Panc1 (cell line): ENCODE data around the gene POLE3. TPM values are rescaled to one million over a fixed set of nuclear protein-coding genes. Genes with fewer than 3 reads are reported as not detected.
"Not testable (repeated sequence)": the region's sequence is repeated elsewhere in the genome, so short reads cannot be mapped to it uniquely, and the experiment has no call there.

Source experiments
- ATAC-seq: fragments of 200-7000 bp; cut with Tn5 transposase; 2 replicates; pipeline ENCODE4 v1.9.1; 2020; ENCODE audit warnings: mild to moderate bottlenecking, moderate library complexity
- BruUV-seq: library from RNA; stranded (reverse); fragments of 400-500 nt; replicated peaks from 2 replicates; lab custom pipeline; 2021; lab: Mats Ljungman, UMichigan
- CTCF ChIA-PET: fragments of 300-600 bp; sonication (Branson Sonifier 250); formaldehyde crosslinking; loops from one replicate; lab custom pipeline; 2022; ENCODE audit warnings: antibody characterized with exemption; lab: Charles Lee
- POLR2A ChIA-PET: fragments of 300-600 bp; sonication (Branson Sonifier 250); formaldehyde crosslinking; loops from one replicate; lab custom pipeline; 2022; ENCODE audit warnings: antibody characterized with exemption; lab: Charles Lee
- DNase-seq: peaks from one replicate; pipeline ENCODE4 v3.0.0-alpha.2; 2010; ENCODE audit warnings: low read depth, low spot score
- H3K27ac ChIP-seq: 2 replicates; pipeline ENCODE4 v1.5.1; 2011; ENCODE audit warnings: mild to moderate bottlenecking, low read length, inconsistent platforms
- H3K27me3 ChIP-seq: fragments of 200-500 bp; sonication (Bioruptor generic); 2 replicates; pipeline ENCODE4 v1.6.0; 2014; ENCODE audit warnings: low read length, inconsistent platforms; ENCODE audit not compliant: control insufficient read depth, insufficient read depth
- H3K36me3 ChIP-seq: fragments of 200-500 bp; sonication (Bioruptor generic); 2 replicates; pipeline ENCODE4 v1.5.1; 2014; ENCODE audit warnings: inconsistent platforms, mild to moderate bottlenecking, low read length, moderate library complexity; ENCODE audit not compliant: control insufficient read depth, insufficient read depth
- H3K4me1 ChIP-seq: 2 replicates; pipeline ENCODE4 v1.5.1; 2011; ENCODE audit warnings: inconsistent platforms, mild to moderate bottlenecking, low read length, moderate library complexity; ENCODE audit not compliant: control insufficient read depth, insufficient read depth
- H3K4me3 ChIP-seq, 2 experiments: 2 replicates each; pipeline ENCODE4 v1.5.1; 2011 to 2012; ENCODE audit warnings: low read depth in 2 of 2, low read length in 2 of 2, mild to moderate bottlenecking in 2 of 2, inconsistent platforms in 1 of 2, moderate library complexity in 1 of 2
- H3K9me3 ChIP-seq: fragments of 200-500 bp; sonication (Bioruptor generic); 2 replicates; pipeline ENCODE4 v1.5.1; 2014; ENCODE audit warnings: low read depth, mild to moderate bottlenecking, inconsistent platforms, low read length, moderate library complexity; ENCODE audit not compliant: control insufficient read depth, insufficient read depth
- POLR2AphosphoS5 ChIP-seq: IDR thresholded peaks from 2 replicates; pipeline ENCODE4 v1.6.1; 2012; ENCODE audit warnings: mild to moderate bottlenecking, low read depth, low read length, moderate library complexity
- SIN3A ChIP-seq: IDR thresholded peaks from 2 replicates; pipeline ENCODE4 v1.6.1; 2012; ENCODE audit warnings: low read depth, mild to moderate bottlenecking, low read length, moderate library complexity, borderline replicate concordance; ENCODE audit not compliant: insufficient read depth
- TCF7L2 ChIP-seq: IDR thresholded peaks from 2 replicates; pipeline ENCODE4 v1.6.1; 2011; ENCODE audit warnings: mild to moderate bottlenecking, low read depth, low read length, inconsistent platforms
- in situ Hi-C: cut with HindIII; loops from 2 replicates; pipeline ENCODE4 v1.10.0; 2016; ENCODE audit warnings: low sequenced_read_pairs, low pct_unique_long_range_greater_than_20kb
- intact Hi-C: fragments of 100-400 bp; cut with micrococcal nuclease; formaldehyde crosslinking; loops from one replicate; pipeline ENCODE4 v1.10.0; 2022; ENCODE audit not compliant: unreplicated experiment
- total RNA-seq: library from RNA; stranded (reverse); gene quantifications from one replicate; pipeline ENCODE4 v1.2.1, GENCODE V29; 2021; ENCODE audit not compliant: unreplicated experiment
- TF ChIP-seq, protein P1 (sequence below), 2 experiments: IDR thresholded peaks; 2 replicates each; pipeline ENCODE4 v1.6.1; 2011 to 2012; ENCODE audit warnings: low read depth in 2 of 2, control low read depth in 1 of 2, low read length in 1 of 2, mild to moderate bottlenecking in 1 of 2, moderate library complexity in 1 of 2; ENCODE audit not compliant: insufficient read depth in 1 of 2
- TF ChIP-seq, protein P2 (sequence below): fragments of 450-650 bp; IDR thresholded peaks from 2 replicates; pipeline ENCODE4 v1.5.1; 2017; ENCODE audit warnings: mild to moderate bottlenecking

The POLE3 gene
- total RNA-seq, 1 experiment from 2014 or later: 48.5 TPM

DNA sequence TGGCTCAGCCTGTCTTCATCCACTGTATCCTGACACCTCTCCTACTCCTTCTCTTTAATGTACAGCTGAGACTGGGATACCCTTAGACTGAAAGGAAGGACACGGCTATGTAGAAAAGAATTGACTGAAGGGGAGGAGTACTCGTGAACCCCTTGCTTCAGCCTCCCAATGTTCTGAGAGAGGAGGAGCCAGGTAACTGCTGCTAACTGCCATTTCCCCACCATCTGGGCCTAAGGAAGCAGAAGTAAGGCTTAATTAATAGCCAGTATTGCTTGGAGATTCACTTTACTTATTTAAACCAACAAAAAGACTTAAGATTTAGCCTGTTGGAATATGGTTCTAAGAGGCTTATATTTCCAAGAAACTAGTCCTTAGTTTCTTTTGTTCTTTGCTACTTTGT, 34.3 kb upstream of the POLE3 start:
- no peaks in the 10 kb centered on the region for H3K4me1 ChIP-seq
- H3K4me3 ChIP-seq: no peak overlapping the region
- intact Hi-C loops: loop anchor here (5.0 kb wide), 1 partner anchor 213 kb away; no protein-coding TSS in a partner anchor
- ATAC-seq (no peak), DNase-seq (no peak)
- H3K9me3 ChIP-seq: no peaks in the 10 kb centered on the region
- no TSS peak for BruUV-seq
- in situ Hi-C loops: no loop called here
- no peaks in the 10 kb centered on the region for H3K36me3 ChIP-seq
- ChIA-PET CTCF (interaction anchor here (0.7 to 2.4 kb wide), 2 partner anchors 160 to 211 kb away, joined by 5 to 10 read pairs; no protein-coding TSS in a partner anchor), POLR2A (no interaction called here)
- H3K27me3 ChIP-seq: no peaks in the 10 kb centered on the region
- TF ChIP-seq, protein P1, sequence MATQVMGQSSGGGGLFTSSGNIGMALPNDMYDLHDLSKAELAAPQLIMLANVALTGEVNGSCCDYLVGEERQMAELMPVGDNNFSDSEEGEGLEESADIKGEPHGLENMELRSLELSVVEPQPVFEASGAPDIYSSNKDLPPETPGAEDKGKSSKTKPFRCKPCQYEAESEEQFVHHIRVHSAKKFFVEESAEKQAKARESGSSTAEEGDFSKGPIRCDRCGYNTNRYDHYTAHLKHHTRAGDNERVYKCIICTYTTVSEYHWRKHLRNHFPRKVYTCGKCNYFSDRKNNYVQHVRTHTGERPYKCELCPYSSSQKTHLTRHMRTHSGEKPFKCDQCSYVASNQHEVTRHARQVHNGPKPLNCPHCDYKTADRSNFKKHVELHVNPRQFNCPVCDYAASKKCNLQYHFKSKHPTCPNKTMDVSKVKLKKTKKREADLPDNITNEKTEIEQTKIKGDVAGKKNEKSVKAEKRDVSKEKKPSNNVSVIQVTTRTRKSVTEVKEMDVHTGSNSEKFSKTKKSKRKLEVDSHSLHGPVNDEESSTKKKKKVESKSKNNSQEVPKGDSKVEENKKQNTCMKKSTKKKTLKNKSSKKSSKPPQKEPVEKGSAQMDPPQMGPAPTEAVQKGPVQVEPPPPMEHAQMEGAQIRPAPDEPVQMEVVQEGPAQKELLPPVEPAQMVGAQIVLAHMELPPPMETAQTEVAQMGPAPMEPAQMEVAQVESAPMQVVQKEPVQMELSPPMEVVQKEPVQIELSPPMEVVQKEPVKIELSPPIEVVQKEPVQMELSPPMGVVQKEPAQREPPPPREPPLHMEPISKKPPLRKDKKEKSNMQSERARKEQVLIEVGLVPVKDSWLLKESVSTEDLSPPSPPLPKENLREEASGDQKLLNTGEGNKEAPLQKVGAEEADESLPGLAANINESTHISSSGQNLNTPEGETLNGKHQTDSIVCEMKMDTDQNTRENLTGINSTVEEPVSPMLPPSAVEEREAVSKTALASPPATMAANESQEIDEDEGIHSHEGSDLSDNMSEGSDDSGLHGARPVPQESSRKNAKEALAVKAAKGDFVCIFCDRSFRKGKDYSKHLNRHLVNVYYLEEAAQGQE (IDR thresholded peaks at IDR 0.05; ENCODE audit: insufficient read depth in 1 of 2, low read depth in 2 of 2, low read length in 1 of 2): no peak
- no peak for TF ChIP-seq SIN3A
- no peak for TF ChIP-seq POLR2AphosphoS5
- TF ChIP-seq TCF7L2: no peak
- TF ChIP-seq, protein P2, sequence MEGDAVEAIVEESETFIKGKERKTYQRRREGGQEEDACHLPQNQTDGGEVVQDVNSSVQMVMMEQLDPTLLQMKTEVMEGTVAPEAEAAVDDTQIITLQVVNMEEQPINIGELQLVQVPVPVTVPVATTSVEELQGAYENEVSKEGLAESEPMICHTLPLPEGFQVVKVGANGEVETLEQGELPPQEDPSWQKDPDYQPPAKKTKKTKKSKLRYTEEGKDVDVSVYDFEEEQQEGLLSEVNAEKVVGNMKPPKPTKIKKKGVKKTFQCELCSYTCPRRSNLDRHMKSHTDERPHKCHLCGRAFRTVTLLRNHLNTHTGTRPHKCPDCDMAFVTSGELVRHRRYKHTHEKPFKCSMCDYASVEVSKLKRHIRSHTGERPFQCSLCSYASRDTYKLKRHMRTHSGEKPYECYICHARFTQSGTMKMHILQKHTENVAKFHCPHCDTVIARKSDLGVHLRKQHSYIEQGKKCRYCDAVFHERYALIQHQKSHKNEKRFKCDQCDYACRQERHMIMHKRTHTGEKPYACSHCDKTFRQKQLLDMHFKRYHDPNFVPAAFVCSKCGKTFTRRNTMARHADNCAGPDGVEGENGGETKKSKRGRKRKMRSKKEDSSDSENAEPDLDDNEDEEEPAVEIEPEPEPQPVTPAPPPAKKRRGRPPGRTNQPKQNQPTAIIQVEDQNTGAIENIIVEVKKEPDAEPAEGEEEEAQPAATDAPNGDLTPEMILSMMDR: no peak
- no peak overlapping the region for H3K27ac ChIP-seq

DNA sequence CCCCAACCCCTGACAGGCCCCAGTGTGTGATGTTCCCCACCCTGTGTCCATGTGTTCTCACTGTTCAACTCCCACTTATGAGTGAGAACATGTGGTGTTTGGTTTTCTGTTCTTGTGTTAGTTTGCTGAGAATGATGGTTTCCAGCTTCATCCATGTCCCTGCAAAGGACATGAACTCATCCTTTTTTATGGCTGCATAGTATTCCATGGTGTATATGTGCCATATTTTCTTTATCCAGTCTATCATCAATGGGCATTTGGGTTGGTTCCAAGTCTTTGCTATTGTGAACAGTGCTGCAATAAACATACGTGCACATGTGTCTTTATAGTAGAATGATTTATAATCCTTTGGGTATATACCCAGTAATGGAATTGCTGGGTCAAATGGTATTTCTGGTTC, 27.2 kb upstream of the POLE3 start:
- POLR2A ChIA-PET, H3K4me3 ChIP-seq, intact Hi-C loops, H3K4me1 ChIP-seq, H3K36me3 ChIP-seq, DNase-seq, in situ Hi-C loops, BruUV-seq, CTCF ChIA-PET, H3K27me3 ChIP-seq, ATAC-seq, H3K9me3 ChIP-seq, H3K27ac ChIP-seq: not testable (repeated sequence)

DNA sequence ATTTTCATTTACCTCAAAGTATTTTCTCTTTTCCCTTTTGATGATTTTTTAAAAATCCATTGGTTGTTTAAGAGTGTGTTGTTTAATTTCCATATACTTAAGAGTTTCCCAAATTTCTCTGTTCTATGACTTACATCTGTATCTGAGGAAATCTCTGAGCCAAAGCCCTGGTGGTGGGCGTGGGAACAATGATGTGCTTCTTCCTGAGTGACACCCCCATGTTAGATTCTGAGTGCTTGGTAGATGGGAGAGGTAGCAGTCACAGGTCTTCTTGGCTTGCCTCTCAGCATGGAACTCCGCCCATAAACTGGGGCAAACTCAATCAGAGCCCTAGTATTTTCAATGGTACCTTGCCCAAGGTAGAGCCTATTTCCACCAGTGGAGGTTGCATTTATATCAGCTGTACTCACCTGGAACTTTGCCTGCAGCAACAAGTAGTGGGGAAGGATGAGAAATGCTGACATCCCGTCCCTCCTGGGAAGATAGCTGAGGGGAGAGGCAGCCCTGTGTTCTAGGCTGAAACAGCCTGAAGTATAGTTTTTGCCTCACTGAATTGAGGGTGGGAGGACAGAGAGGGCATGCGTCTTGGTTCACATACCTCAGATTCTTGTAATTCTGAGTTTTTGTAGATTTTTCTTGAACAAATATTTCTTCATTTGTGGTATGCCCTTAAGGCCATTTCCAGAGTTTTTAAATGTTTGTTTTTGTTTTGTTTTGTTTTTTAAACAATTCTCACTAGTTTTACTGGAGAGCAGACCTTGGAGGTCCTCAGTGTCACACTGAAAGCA, 26.4 kb upstream of the POLE3 start:
- no peak for ATAC-seq
- POLR2A ChIA-PET: no interaction called here
- no peaks in the 10 kb centered on the region for H3K27me3 ChIP-seq
- DNase-seq: no peak
- H3K4me1 ChIP-seq: no peaks in the 10 kb centered on the region
- BruUV-seq: no TSS peak
- CTCF ChIA-PET: no interaction called here
- H3K9me3 ChIP-seq: no peaks in the 10 kb centered on the region
- TF ChIP-seq, protein P2: no peak
- TF ChIP-seq POLR2AphosphoS5 (no peak), SIN3A (no peak), TCF7L2 (no peak)
- TF ChIP-seq, protein P1 (IDR thresholded peaks at IDR 0.05; ENCODE audit: insufficient read depth in 1 of 2, low read depth in 2 of 2, low read length in 1 of 2): no peak
- in situ Hi-C loops (no loop called here), intact Hi-C loops (no loop called here)
- no peak overlapping the region for H3K27ac ChIP-seq
- no peak overlapping the region for H3K4me3 ChIP-seq
- no peaks in the 10 kb centered on the region for H3K36me3 ChIP-seq
